Right lobe of liver (tissue), 6 donors: Measurements from ENCODE around the gene LYRM1. TPM values are rescaled to one million over a fixed set of nuclear protein-coding genes. Genes with fewer than 3 reads are reported as not detected.
A peak's percentile ranks its signal among the peaks of the same experiment; 100 is the strongest.

Experiments used
- ATAC-seq, 4 donors: fragments of 200-7000 bp; cut with Tn5 transposase; one replicate each; pipeline ENCODE4 v1.9.1; 2020; ENCODE audit warnings: mild to moderate bottlenecking in 4 of 4, moderate library complexity in 4 of 4
- DNase-seq, 3 donors: peaks; one replicate each; pipeline ENCODE4 v3.0.0-alpha.2; 2020
- H3K27ac ChIP-seq, 3 donors: fragments of 200-600 bp; one replicate each; pipeline ENCODE4 v1.8.0; 2022
- H3K27me3 ChIP-seq, 2 donors: fragments of 200-600 bp; one replicate each; pipeline ENCODE4 v1.8.0; 2022
- H3K36me3 ChIP-seq, 4 donors: fragments of 200-600 bp; sonication (generic) in 1 of 4; one replicate each; pipeline versions ENCODE4 v1.5.1 to v1.8.0; 2017 to 2022; ENCODE audit warnings: control low read depth in 1 of 4
- H3K4me1 ChIP-seq, 4 donors: fragments of 200-600 bp; sonication (generic) in 1 of 4; one replicate each; pipeline versions ENCODE4 v1.5.1 to v1.8.0; 2017 to 2022; ENCODE audit warnings: control low read depth in 1 of 4
- H3K4me3 ChIP-seq, 3 donors: fragments of 200-600 bp; one replicate each; pipeline ENCODE4 v1.8.0; 2022
- H3K9me3 ChIP-seq, 4 donors: fragments of 200-600 bp; sonication (generic) in 1 of 4; one replicate each; pipeline versions ENCODE4 v1.5.1 to v1.8.0; 2017 to 2022; ENCODE audit warnings: control low read depth in 1 of 4
- POLR2A ChIP-seq: fragments of 450-650 bp; IDR thresholded peaks from one replicate; pipeline ENCODE4 v1.6.1; 2017; ENCODE audit warnings: antibody characterized with exemption, mild to moderate bottlenecking
- WGBS: methylation state at CpG from one replicate; pipeline ENCODE4 v1.1.6; 2018; ENCODE audit warnings: low coverage, low lambda C conversion rate; ENCODE audit not compliant: insufficient coverage; ENCODE audit errors: missing lambda C conversion rate; 5-methylcytosine and 5-hydroxymethylcytosine counted together
- intact Hi-C, 2 donors: fragments of 100-400 bp; cut with DNase I; formaldehyde crosslinking; loops; one replicate each; pipeline versions ENCODE4 v1.11.2 to v1.14.1; 2022
- total RNA-seq, 6 experiments: library from RNA; depleted of rRNA in 2 of 6; stranded (reverse); fragments of >200 nt in 2 of 6; fragmentation: NEBNext Ultra II Directional in 3 of 6; extraction: Animal tissue kit (Norgen Biotek cat#: 25700) in 3 of 6; gene quantifications; one replicate each; pipeline versions ENCODE4 v1.1.0 to v1.2.4, GENCODE V29; 2016 to 2023
- TF ChIP-seq, protein P1 (sequence below), 4 donors: fragments of 200-600 bp in 3 of 4; fragments of 450-650 bp in 1 of 4; IDR thresholded peaks; one replicate each; pipeline versions ENCODE4 v1.5.1 to v1.8.0; 2016 to 2022; ENCODE audit warnings: antibody characterized with exemption in 4 of 4, mild to moderate bottlenecking in 2 of 4
- donor health status: DM: no; HTN: yes; CAD: no.
- donor health status: DM: no; HTN: no; CAD: no.
- donor health status: DM: no; HTN: no; CAD: no.
- donor health status: DM: no; HTN: yes; CAD: no.
- donor health status: DM: no; HTN: yes; CAD: no.

LYRM1 gene
- total RNA-seq, 6 experiments from 2014 or later, result 32.4 to 102 (median 37.9) TPM

- 50% methylated on average over 3 of the region's 4 CpGs for WGBS
- TF ChIP-seq, protein P1, sequence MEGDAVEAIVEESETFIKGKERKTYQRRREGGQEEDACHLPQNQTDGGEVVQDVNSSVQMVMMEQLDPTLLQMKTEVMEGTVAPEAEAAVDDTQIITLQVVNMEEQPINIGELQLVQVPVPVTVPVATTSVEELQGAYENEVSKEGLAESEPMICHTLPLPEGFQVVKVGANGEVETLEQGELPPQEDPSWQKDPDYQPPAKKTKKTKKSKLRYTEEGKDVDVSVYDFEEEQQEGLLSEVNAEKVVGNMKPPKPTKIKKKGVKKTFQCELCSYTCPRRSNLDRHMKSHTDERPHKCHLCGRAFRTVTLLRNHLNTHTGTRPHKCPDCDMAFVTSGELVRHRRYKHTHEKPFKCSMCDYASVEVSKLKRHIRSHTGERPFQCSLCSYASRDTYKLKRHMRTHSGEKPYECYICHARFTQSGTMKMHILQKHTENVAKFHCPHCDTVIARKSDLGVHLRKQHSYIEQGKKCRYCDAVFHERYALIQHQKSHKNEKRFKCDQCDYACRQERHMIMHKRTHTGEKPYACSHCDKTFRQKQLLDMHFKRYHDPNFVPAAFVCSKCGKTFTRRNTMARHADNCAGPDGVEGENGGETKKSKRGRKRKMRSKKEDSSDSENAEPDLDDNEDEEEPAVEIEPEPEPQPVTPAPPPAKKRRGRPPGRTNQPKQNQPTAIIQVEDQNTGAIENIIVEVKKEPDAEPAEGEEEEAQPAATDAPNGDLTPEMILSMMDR (IDR thresholded peaks at IDR 0.05), result no peak
- no peak for TF ChIP-seq POLR2A
- H3K9me3 ChIP-seq, result no peaks in the 10 kb centered on the region
Observed at GRCh38 chr16:20916942-20917341, 16.4 kb downstream of the LYRM1 start.

DNA sequence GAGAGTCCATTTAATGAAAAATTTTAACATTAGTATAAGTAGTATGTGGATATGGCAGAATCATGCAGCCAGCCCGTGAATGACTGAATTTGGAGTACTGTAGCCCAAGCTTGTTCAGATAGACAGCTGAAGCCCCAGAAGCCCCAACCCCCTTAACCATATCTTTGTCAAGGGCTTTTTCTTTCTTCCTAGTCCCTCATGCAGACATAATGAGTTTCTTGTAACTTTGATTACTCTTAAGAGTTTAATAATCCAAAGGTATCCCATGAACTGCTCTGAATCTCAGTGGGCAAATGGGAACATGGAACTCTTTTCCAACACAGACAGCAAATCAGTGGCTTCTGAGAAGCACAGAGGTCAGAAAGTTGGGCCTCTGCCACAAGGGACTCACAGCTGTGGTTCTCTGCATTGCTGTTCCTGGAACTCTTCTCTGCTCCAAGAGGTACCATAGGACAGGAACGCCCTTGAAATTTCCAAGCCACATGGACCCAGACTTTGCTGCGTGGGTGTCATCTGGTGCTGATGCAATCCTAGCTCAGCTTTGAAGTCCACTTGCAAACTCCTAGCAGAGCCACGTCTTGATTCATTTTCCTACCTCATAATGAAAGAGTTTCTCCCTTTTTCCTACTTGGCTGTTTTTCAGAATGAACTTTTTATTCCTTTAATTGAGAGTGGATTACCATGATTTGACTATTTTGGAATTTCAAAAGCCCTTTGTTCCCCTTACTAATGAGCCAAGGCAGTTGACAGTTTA is 18.1 kb downstream of the LYRM1 start:
- Histone ChIP-seq H3K27me3 (no peaks in the 10 kb centered on the region), H3K36me3 (no peaks in the 10 kb centered on the region), H3K4me1 (peaks cover 0 to 13% (median 4%) of the 10 kb centered on the region in 4 donors), H3K4me3 (no peak overlapping the region), H3K27ac (no peak overlapping the region), H3K9me3 (no peaks in the 10 kb centered on the region)
- peak; percentile 33 to 58 (median 56) for DNase-seq
- TF ChIP-seq, protein P1 (IDR thresholded peaks at IDR 0.05), result no peak
- no peak for TF ChIP-seq POLR2A
- intact Hi-C loops, result no loop called here
- WGBS, result 48% methylated on average over 4 of the region's 4 CpGs
- peak; percentile 72 to 84 (median 80) for ATAC-seq

More at GRCh38 chr16:20916942-20917341, 16.4 kb downstream of the LYRM1 start:
- intact Hi-C loops, result no loop called here
- Histone ChIP-seq H3K27ac (no peak overlapping the region), H3K36me3 (no peaks in the 10 kb centered on the region), H3K4me1 (peaks cover 0 to 18% (median 9%) of the 10 kb centered on the region in 4 donors), H3K4me3 (no peak overlapping the region), H3K27me3 (no peaks in the 10 kb centered on the region)
- ATAC-seq (peak in 1 of 4 donors; percentile 46), DNase-seq (no peak)

GRCh38 chr16:20920091-20920490 is 19.5 kb downstream of the LYRM1 start:
- Histone ChIP-seq H3K4me3 (no peak overlapping the region), H3K27me3 (no peaks in the 10 kb centered on the region), H3K36me3 (peaks cover 0 to 7% (median 2%) of the 10 kb centered on the region in 4 donors), H3K27ac (no peak overlapping the region), H3K9me3 (no peaks in the 10 kb centered on the region), H3K4me1 (peaks cover 0 to 13% (median 4%) of the 10 kb centered on the region in 4 donors)
- ATAC-seq (no peak), DNase-seq (no peak)
- WGBS, result 91% methylated on average over 4 of the region's 5 CpGs
- intact Hi-C loops, result no loop called here
- TF ChIP-seq, protein P1 (IDR thresholded peaks at IDR 0.05), result no peak
- no peak for TF ChIP-seq POLR2A

GRCh38 chr16:20920799-20921198 is 20.2 kb downstream of the LYRM1 start:
- ATAC-seq (no peak), DNase-seq (no peak)
- intact Hi-C loops, result no loop called here
- no peaks in the 10 kb centered on the region for H3K9me3 ChIP-seq
- 96% methylated on average over 2 of the region's 2 CpGs for WGBS
- peaks cover 0 to 17% (median 7%) of the 10 kb centered on the region in 4 donors for H3K4me1 ChIP-seq
- no peaks in the 10 kb centered on the region for H3K27me3 ChIP-seq
- H3K27ac ChIP-seq, result no peak overlapping the region
- TF ChIP-seq, protein P1 (IDR thresholded peaks at IDR 0.05), result no peak
- no peak for TF ChIP-seq POLR2A
- peaks cover 0 to 7% (median 3%) of the 10 kb centered on the region in 4 donors for H3K36me3 ChIP-seq
- no peak overlapping the region for H3K4me3 ChIP-seq
